H1 (cell line): ENCODE data around the gene UBE2A. TPM values are rescaled to one million over a fixed set of nuclear protein-coding genes. Genes with fewer than 3 reads are reported as not detected.

ENCODE experiments used
- CTCF ChIA-PET: fragments of 300-600 bp; sonication (Branson Sonifier 250); formaldehyde crosslinking; loops from one replicate; lab custom pipeline; 2021; ENCODE audit not compliant: partially characterized antibody; lab: Charles Lee
- POLR2A ChIA-PET: fragments of 300-600 bp; sonication (Branson Sonifier 250); formaldehyde crosslinking; loops from one replicate; lab custom pipeline; 2021; ENCODE audit warnings: inconsistent platforms; ENCODE audit not compliant: partially characterized antibody; lab: Charles Lee
- DNase-seq, 2 experiments: peaks; one replicate each; pipeline versions ENCODE4 v3.0.0 to v3.0.0-alpha.2; 2010 to 2022; ENCODE audit warnings: low spot score in 2 of 2, low read depth in 1 of 2, mixed read lengths in 1 of 2
- FAIRE-seq: peaks from 2 replicates; lab custom pipeline; 2011; peaks lifted over from hg19 to GRCh38; lab: Jason Lieb, UNC
- H2AFZ ChIP-seq: 2 replicates; pipeline ENCODE4 v1.8.1; 2012; ENCODE audit warnings: low read length, inconsistent platforms
- H2AK5ac ChIP-seq: 2 replicates; pipeline ENCODE4 v1.6.1; 2013; ENCODE audit warnings: low read depth, low read length
- H2BK120ac ChIP-seq: replicated peaks from 2 replicates; pipeline ENCODE3; 2013; ENCODE audit warnings: low read depth, low read length, inconsistent platforms
- H2BK12ac ChIP-seq: 2 replicates; pipeline ENCODE4 v1.6.1; 2013; ENCODE audit warnings: low read depth, low read length
- H2BK15ac ChIP-seq: 2 replicates; pipeline ENCODE4 v1.6.1; 2013; ENCODE audit warnings: low read length
- H2BK20ac ChIP-seq: 2 replicates; pipeline ENCODE4 v1.6.1; 2013; ENCODE audit warnings: low read length
- H2BK5ac ChIP-seq: 2 replicates; pipeline ENCODE4 v1.6.1; 2013; ENCODE audit warnings: low read depth, low read length
- H3K14ac ChIP-seq: 2 replicates; pipeline ENCODE4 v1.6.1; 2013; ENCODE audit warnings: inconsistent platforms; ENCODE audit not compliant: insufficient read length
- H3K18ac ChIP-seq: 2 replicates; pipeline ENCODE4 v1.6.1; 2013; ENCODE audit warnings: low read length; ENCODE audit errors: extremely low read depth
- H3K23ac ChIP-seq: 2 replicates; pipeline ENCODE4 v1.6.1; 2013; ENCODE audit warnings: inconsistent platforms; ENCODE audit not compliant: insufficient read length
- H3K23me2 ChIP-seq: 2 replicates; pipeline ENCODE4 v1.6.1; 2013; ENCODE audit warnings: low read depth, low read length
- H3K27ac ChIP-seq: 2 replicates; pipeline ENCODE4 v1.6.1; 2011; ENCODE audit warnings: low read depth, low read length, inconsistent platforms
- H3K27me3 ChIP-seq, 4 experiments: replicated peaks in 1 of 4; 1 replicate in 1 of 4; 2 replicates in 3 of 4; pipeline versions ENCODE4 v1.6.1 to v1.8.1; 2011 to 2013; ENCODE audit warnings: low read length in 3 of 4, mild to moderate bottlenecking in 3 of 4, inconsistent platforms in 2 of 4, mixed read lengths in 2 of 4, moderate library complexity in 1 of 4; ENCODE audit not compliant: control insufficient read depth in 3 of 4, insufficient read depth in 3 of 4; ENCODE audit errors: extremely low read depth in 1 of 4
- H3K36me3 ChIP-seq, 4 experiments: 2 replicates each; pipeline versions ENCODE4 v1.6.1 to v1.8.1; 2011 to 2013; ENCODE audit warnings: mild to moderate bottlenecking in 4 of 4, low read length in 3 of 4, moderate library complexity in 2 of 4, control low read depth in 1 of 4, inconsistent platforms in 1 of 4; ENCODE audit not compliant: insufficient read depth in 4 of 4, control insufficient read depth in 2 of 4
- H3K4ac ChIP-seq: replicated peaks from 2 replicates; pipeline ENCODE3; 2013; ENCODE audit warnings: low read length, low read depth, mixed read lengths, inconsistent platforms; ENCODE audit not compliant: insufficient read length
- H3K4me1 ChIP-seq, 4 experiments: replicated peaks in 1 of 4; 1 replicate in 1 of 4; 2 replicates in 3 of 4; pipeline versions ENCODE4 v1.6.1 to v1.8.1; 2011 to 2013; ENCODE audit warnings: low read length in 3 of 4, inconsistent platforms in 2 of 4, mixed read lengths in 1 of 4; ENCODE audit not compliant: insufficient read depth in 4 of 4, control insufficient read depth in 3 of 4
- H3K4me2 ChIP-seq, 2 experiments: 2 replicates each; pipeline versions ENCODE4 v1.6.1 to v1.8.1; 2011 to 2013; ENCODE audit warnings: low read depth in 2 of 2, low read length in 2 of 2, control low read depth in 1 of 2, inconsistent platforms in 1 of 2, mild to moderate bottlenecking in 1 of 2; ENCODE audit not compliant: insufficient read depth in 1 of 2
- H3K4me3 ChIP-seq, 4 experiments: fragments of 200-600, 300-600 bp in 1 of 4; sonication (generic), shearing (Covaris generic), sonication (Bioruptor Twin) in 1 of 4; 2 replicates each; pipeline versions ENCODE4 v1.5.1 to v1.8.1; 2011 to 2016; ENCODE audit warnings: low read length in 4 of 4, low read depth in 3 of 4, control low read depth in 2 of 4, inconsistent platforms in 2 of 4, mild to moderate bottlenecking in 2 of 4, mixed read lengths in 1 of 4, moderate library complexity in 1 of 4; ENCODE audit not compliant: insufficient read depth in 2 of 4; ENCODE audit errors: extremely low read depth in 1 of 4
- H3K56ac ChIP-seq: replicated peaks from 2 replicates; pipeline ENCODE3; 2013; ENCODE audit warnings: low read depth, mild to moderate bottlenecking, mixed read lengths, low read length, inconsistent platforms; ENCODE audit not compliant: insufficient read length
- H3K79me1 ChIP-seq: 2 replicates; pipeline ENCODE4 v1.6.1; 2013; ENCODE audit warnings: low read depth, low read length, control low read depth
- H3K79me2 ChIP-seq, 2 experiments: 2 replicates each; pipeline versions ENCODE4 v1.6.1 to v1.8.1; 2012 to 2013; ENCODE audit warnings: low read length in 2 of 2, mild to moderate bottlenecking in 2 of 2, inconsistent platforms in 1 of 2; ENCODE audit not compliant: insufficient read depth in 2 of 2, control insufficient read depth in 1 of 2
- H3K9ac ChIP-seq, 4 experiments: replicated peaks in 1 of 4; 1 replicate in 1 of 4; 2 replicates in 3 of 4; pipeline versions ENCODE4 v1.6.1 to v1.8.1; 2011 to 2013; ENCODE audit warnings: low read depth in 3 of 4, low read length in 3 of 4, control low read depth in 2 of 4, mild to moderate bottlenecking in 2 of 4, moderate library complexity in 2 of 4, inconsistent platforms in 1 of 4; ENCODE audit errors: extremely low read depth in 1 of 4
- H3K9me3 ChIP-seq, 2 experiments: 2 replicates each; pipeline versions ENCODE4 v1.6.1 to v1.8.1; 2012 to 2013; ENCODE audit warnings: mild to moderate bottlenecking in 2 of 2, moderate library complexity in 2 of 2, control low read depth in 1 of 2, inconsistent platforms in 1 of 2, low read depth in 1 of 2, low read length in 1 of 2, mixed read lengths in 1 of 2; ENCODE audit not compliant: insufficient read depth in 2 of 2
- H4K20me1 ChIP-seq, 2 experiments: replicated peaks in 1 of 2; 2 replicates each; pipeline versions ENCODE3 to v1.8.1; 2011 to 2013; ENCODE audit warnings: inconsistent platforms in 2 of 2, low read length in 2 of 2, mild to moderate bottlenecking in 1 of 2; ENCODE audit not compliant: insufficient read depth in 2 of 2, control insufficient read depth in 1 of 2
- H4K5ac ChIP-seq: 2 replicates; pipeline ENCODE4 v1.6.1; 2013; ENCODE audit warnings: low read length, low read depth, mixed read lengths, inconsistent platforms; ENCODE audit not compliant: insufficient read length
- H4K8ac ChIP-seq: 2 replicates; pipeline ENCODE4 v1.8.0; 2013; ENCODE audit warnings: mild to moderate bottlenecking, moderate library complexity, low read length, inconsistent platforms; ENCODE audit not compliant: insufficient read depth; ENCODE audit errors: extremely low read depth
- H4K91ac ChIP-seq: replicated peaks from 2 replicates; pipeline ENCODE3; 2013; ENCODE audit warnings: low read length, mixed read lengths, inconsistent platforms; ENCODE audit not compliant: insufficient read length
- CREB1 ChIP-seq: IDR thresholded peaks from 2 replicates; pipeline ENCODE4 v1.6.1; 2012; ENCODE audit warnings: inconsistent platforms
- CTBP2 ChIP-seq: IDR thresholded peaks from 2 replicates; pipeline ENCODE4 v1.7.0; 2011; ENCODE audit warnings: borderline replicate concordance, mild to moderate bottlenecking, moderate library complexity, mixed read lengths, low read length; ENCODE audit not compliant: insufficient read depth, insufficient read length
- EGR1 ChIP-seq: IDR thresholded peaks from 2 replicates; pipeline ENCODE4 v1.6.1; 2011; ENCODE audit warnings: low read depth, low read length, borderline replicate concordance
- HDAC2 ChIP-seq, 2 experiments: fragments of 300-600 bp in 1 of 2; sonication (generic) in 1 of 2; IDR thresholded peaks; 2 replicates each; pipeline ENCODE4 v1.6.1; 2011 to 2012; ENCODE audit warnings: low read depth in 2 of 2, low read length in 2 of 2, mild to moderate bottlenecking in 2 of 2, moderate library complexity in 2 of 2, borderline replicate concordance in 1 of 2, inconsistent platforms in 1 of 2
- JUN ChIP-seq: IDR thresholded peaks from 2 replicates; pipeline ENCODE4 v1.6.1; 2011; ENCODE audit warnings: low read depth, mild to moderate bottlenecking, improper control_type of control experiment, low read length
- NRF1 ChIP-seq: IDR thresholded peaks from 2 replicates; pipeline ENCODE4 v1.6.1; 2011; ENCODE audit warnings: mild to moderate bottlenecking, low read depth, low read length, improper control_type of control experiment
- PHF8 ChIP-seq: fragments of 200-600 bp; sonication (generic); conservative IDR thresholded peaks from 2 replicates; pipeline ENCODE4 v1.7.1; 2012; ENCODE audit warnings: low read depth, mild to moderate bottlenecking, inconsistent platforms, low read length, moderate library complexity
- POU5F1 ChIP-seq: IDR thresholded peaks from 2 replicates; pipeline ENCODE4 v1.6.1; 2011; ENCODE audit warnings: low read depth, mild to moderate bottlenecking, low read length, moderate library complexity
- WGBS, 2 experiments: shearing (Covaris generic) in 1 of 2; methylation state at CpG; one replicate each; pipeline versions ENCODE4 v1.1.6 to v1.1.7; 2013 to 2015; ENCODE audit warnings: low lambda C conversion rate in 2 of 2, mixed read lengths in 2 of 2, inconsistent platforms in 1 of 2, low coverage in 1 of 2, missing lambda C conversion rate in 1 of 2; ENCODE audit not compliant: insufficient replicate concordance in 2 of 2, insufficient coverage in 1 of 2, insufficient read length in 1 of 2; ENCODE audit errors: extremely low coverage in 1 of 2, missing lambda C conversion rate in 1 of 2; 5-methylcytosine and 5-hydroxymethylcytosine counted together
- polyA plus RNA-seq, 7 experiments: library from polyadenylated mRNA; depleted of rRNA in 3 of 7; stranded (reverse) in 5 of 7; unstranded in 2 of 7; fragments of >200 nt in 5 of 7; fragments of 200-250 nt in 2 of 7; gene quantifications; 1 replicate in 5 of 7; 2 replicates in 1 of 7; 4 replicates in 1 of 7; pipeline versions ENCODE4 v1.2.1 to v1.2.3, GENCODE V29; 2011 to 2013; ENCODE audit warnings: missing spikeins in 2 of 7, mixed read lengths in 2 of 7
- total RNA-seq: library from RNA; stranded (reverse); fragmentation: NEBNext Ultra II Directional; extraction: Animal tissue kit (Norgen Biotek cat#: 25700); gene quantifications from 2 replicates; pipeline ENCODE4 v1.2.1, GENCODE V29; 2021
- TF ChIP-seq, protein P1 (sequence below): IDR thresholded peaks from 2 replicates; pipeline ENCODE4 v1.6.1; 2011; ENCODE audit warnings: low read depth, mild to moderate bottlenecking, low read length; ENCODE audit not compliant: insufficient read depth
- TF ChIP-seq, protein P2 (sequence below): IDR thresholded peaks from 2 replicates; pipeline ENCODE4 v1.6.1; 2012; ENCODE audit warnings: low read length, inconsistent platforms

Gene UBE2A
- total and polyA plus RNA-seq, 2 of the 8 experiments (the other 6 are each of a cell fraction or from before 2014, with no cell fraction given), result 24.8 to 43.9 TPM

DNA sequence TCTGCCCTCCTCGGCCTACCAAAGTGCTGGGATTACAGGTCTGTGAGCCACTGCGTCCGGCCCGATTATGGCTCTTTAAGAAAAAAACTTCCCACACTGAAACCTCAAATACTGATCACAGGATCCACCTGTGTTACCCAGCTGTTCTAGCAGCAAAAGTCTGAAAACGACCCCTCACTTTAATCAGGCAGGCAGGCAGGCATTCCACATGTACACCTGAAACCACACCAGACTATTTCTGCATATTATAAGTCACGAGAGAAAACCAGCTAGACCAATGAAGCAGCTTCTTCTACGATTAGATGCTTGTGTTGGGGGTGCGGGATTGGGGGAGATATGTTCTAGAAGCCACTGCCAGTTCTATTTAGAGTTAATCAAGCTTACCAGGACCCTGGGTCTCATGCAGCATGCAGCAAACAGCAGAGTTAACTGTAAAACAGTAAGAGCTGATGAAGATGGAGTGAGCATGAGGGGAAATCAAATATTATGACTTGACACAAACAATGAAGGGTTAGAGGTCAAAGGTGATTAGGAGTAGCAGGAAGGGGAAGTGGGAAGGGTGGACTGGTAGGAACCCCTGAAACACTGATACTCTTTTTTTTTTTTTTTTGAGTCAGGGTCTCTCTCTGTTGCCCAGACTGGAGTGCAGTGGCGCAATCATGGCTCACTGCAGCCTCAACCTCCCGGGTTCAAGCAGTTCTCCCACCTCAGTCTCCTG is 50.7 kb downstream of the UBE2A start:
- Histone ChIP-seq H2AFZ (no peak overlapping the region), H3K14ac (no peak overlapping the region), H3K4me1 (no peaks in the 10 kb centered on the region), H2BK20ac (no peak overlapping the region), H3K9ac (no peak overlapping the region), H3K23ac (no peak overlapping the region), H3K79me1 (no peaks in the 10 kb centered on the region), H3K23me2 (no peaks in the 10 kb centered on the region), H3K18ac (no peak overlapping the region), H3K4ac (no peak overlapping the region), H3K27ac (no peak overlapping the region), H2BK15ac (no peak overlapping the region), H4K8ac (no peak overlapping the region), H3K4me2 (no peak overlapping the region), H3K79me2 (no peaks in the 10 kb centered on the region), H3K9me3 (no peaks in the 10 kb centered on the region), H4K5ac (no peak overlapping the region), H4K20me1 (no peaks in the 10 kb centered on the region), H3K36me3 (peaks cover 0 to 3% (median 0%) of the 10 kb centered on the region in 4 experiments; a peak in 1 of 8 replicates), H3K4me3 (no peak overlapping the region), H2AK5ac (no peak overlapping the region), H4K91ac (no peak overlapping the region), H3K27me3 (no peaks in the 10 kb centered on the region), H2BK5ac (no peak overlapping the region), H2BK12ac (no peak overlapping the region), H2BK120ac (no peak overlapping the region), H3K56ac (no peak overlapping the region)
- DNase-seq (no peak), FAIRE-seq (no peak)
- WGBS, 2 experiments, result 96% methylated on average over 5 of the region's 10 CpGs; no CpG with 5 or more reads in 1 of the 2 experiments
- ChIA-PET POLR2A (no interaction called here), CTCF (interaction anchor here (0.6 kb wide), 1 partner anchor 157 kb away, joined by 3 read pairs; no protein-coding TSS in a partner anchor)
- TF ChIP-seq NRF1 (no peak), JUN (no peak), CTBP2 (no peak), PHF8 (no peak), EGR1 (no peak), POU5F1 (no peak), HDAC2 (IDR thresholded peaks at IDR 0.05; ENCODE audit: borderline replicate concordance in 1 of 2, low read depth in 2 of 2, low read length in 2 of 2) (no peak), CREB1 (no peak)
- TF ChIP-seq, protein P1, sequence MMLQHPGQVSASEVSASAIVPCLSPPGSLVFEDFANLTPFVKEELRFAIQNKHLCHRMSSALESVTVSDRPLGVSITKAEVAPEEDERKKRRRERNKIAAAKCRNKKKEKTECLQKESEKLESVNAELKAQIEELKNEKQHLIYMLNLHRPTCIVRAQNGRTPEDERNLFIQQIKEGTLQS, result no peak
- TF ChIP-seq, protein P2, sequence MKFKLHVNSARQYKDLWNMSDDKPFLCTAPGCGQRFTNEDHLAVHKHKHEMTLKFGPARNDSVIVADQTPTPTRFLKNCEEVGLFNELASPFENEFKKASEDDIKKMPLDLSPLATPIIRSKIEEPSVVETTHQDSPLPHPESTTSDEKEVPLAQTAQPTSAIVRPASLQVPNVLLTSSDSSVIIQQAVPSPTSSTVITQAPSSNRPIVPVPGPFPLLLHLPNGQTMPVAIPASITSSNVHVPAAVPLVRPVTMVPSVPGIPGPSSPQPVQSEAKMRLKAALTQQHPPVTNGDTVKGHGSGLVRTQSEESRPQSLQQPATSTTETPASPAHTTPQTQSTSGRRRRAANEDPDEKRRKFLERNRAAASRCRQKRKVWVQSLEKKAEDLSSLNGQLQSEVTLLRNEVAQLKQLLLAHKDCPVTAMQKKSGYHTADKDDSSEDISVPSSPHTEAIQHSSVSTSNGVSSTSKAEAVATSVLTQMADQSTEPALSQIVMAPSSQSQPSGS, result no peak
